ENCODE measurements around the gene CPNE2.

The CPNE2 gene

GRCh38 chr16:57123216-57123973, 31.0 kb downstream of the CPNE2 start:
- no peak for DNase-seq

- peak in 1 of 56 donors; percentile 17 for DNase-seq
These were observed 31.7 kb downstream of the CPNE2 start for GRCh38 chr16:57123974-57124674.

GRCh38 chr16:57125376-57125775, 33.0 kb downstream of the CPNE2 start:
- no peak for DNase-seq

DNA sequence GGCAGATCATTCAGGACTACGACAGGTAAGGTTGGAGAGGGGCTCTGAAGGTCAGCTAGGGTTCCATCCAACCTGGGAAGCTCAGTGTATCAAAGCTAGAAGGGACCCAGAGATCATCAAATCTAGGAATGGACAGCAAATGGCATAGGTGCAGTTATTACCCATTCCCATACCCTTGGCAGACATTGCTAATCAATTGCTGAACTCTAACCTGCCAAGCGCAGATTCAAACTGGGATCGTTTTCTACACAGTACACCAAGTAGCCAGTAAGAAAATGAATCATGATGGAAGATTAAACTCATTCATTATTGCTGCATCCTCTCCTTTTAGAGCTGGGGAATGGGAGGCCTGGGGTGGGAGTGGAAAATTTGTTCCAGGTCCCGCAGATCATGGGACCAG, 33.6 kb downstream of the CPNE2 start:
- DNase-seq, result no peak

DNA sequence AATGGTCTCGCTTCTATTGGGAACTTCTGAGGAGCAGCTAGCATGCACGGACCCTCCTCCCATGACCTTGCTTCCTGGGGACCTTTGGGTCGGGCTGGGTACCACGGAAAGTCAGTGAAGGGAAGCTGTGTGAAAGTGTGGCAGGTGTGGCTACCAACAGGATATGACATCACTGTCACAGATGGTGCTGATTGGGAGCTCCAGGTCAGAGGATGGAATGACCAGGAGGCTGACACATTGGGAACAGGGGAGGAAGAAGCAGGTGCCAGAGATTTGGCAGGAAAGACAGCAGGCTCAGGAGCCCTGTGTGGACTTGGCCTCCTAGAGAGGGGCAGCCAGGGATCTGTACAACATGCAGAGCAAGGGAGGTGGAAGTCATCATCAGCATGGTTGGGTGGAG, 34.0 kb downstream of the CPNE2 start:
- DNase-seq, result no peak

DNA sequence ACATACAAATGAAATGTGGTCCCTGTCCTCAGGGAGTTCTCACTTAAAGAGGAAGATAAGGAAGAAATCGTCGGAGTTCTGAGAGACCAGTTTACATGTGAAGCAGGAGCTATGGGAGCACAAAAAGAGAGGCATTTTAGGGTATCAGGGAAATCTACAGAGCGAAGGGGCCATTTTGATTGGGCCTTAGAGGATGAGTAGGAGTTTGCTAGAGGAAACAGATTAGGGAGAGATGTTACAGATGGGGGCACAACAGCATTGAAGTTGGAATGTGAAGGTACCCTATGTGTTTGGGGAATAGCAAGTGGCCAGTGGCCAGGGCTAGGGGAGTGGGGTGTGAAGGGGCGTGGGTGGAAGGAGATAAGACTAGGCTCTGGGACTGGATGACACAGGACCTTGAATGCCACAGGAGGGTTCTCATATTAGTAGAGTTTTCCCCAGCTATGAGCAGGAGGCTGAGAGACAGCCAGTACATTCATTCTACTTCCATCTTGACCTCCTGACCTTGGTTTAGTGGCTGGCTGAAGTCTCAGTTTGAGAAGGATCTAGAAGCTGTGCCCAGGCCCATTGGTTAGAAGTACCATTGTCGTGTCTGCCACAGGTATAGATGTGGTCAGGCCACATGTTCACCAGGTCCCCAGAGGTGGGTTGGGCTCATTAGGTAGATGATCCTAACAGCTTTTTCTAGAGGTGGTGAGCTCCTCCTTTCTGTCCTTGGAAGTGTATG, 34.8 kb downstream of the CPNE2 start:
- DNase-seq, result no peak

GRCh38 chr16:57127836-57128235, 35.5 kb downstream of the CPNE2 start:
- no peak for DNase-seq

DNA sequence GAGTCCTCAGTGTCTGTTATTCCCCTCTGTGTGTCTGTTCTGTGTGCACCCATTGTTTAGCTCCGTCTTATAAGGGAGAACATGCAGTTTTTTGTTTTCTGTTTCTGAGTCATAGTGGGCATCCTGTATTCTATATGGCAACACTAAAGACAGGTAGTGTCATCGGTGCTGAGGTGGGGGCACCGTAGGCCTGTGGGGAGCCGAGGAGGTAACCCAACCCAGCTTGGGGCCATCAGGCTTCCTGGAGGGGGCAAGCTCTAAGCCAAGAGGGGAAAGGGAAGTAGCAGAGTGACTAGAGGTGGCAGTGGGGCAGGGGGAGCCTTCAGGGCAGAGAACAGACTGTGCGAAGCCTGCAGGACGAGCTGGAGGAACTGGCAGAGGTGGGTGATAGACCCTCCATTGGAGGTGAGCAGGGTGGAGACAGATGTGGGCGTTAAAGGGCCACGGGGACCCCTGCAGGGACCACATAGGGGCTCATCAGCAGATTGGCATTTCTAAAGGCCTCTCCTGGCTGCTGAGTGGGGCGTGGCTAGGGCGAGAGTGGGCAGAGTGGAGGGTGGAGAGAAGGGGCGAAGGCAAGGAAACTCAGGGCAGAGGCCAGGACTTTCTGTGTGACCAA, 36.5 kb downstream of the CPNE2 start:
- no peak for DNase-seq

DNA sequence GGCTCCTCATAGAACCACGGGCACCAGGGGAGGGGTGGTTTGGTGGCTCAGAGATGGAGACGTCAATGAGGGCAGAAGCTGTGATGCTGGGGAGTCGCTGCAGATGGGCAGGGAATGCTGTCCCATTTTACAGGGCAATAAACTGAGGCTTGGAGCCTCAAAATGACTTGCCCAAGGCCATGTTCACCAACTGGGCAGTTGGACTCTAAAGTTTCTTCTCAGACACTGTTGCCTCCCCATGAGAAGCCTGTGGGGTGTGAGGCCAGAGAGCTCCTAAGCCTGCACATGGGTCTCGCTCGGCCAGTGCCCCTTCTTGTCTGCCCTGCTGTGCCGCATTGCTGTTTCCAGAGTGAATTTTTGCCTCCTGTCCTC, 38.6 kb downstream of the CPNE2 start:
- no peak for DNase-seq

GRCh38 chr16:57131351-57131970, 39.1 kb downstream of the CPNE2 start:
- peak in 53 of 56 donors; percentile 24 to 92 (median 80) for DNase-seq

GRCh38 chr16:57132470-57132869, 40.1 kb downstream of the CPNE2 start:
- peak in 1 of 56 donors; percentile 38 for DNase-seq

DNA sequence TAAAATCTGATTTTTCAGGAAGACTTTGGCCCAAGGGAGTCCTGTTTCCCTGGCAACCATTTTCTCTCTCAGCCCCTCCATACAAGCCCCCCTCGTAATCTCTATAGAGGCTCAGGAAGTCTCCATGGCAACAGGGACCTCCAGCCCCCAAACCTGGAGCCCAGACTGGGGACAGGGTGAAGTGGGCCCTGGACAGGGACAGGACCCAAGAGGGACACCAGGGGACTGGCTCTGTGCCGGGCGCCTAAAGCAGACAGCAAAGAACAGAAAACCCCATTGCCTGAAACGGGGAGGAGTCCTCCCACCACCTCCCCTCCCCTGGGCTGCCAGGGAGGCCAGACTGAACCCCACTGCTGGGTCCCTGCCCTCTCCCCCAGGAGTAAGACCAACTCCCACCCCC, 40.6 kb downstream of the CPNE2 start:
- DNase-seq, result no peak

DNA sequence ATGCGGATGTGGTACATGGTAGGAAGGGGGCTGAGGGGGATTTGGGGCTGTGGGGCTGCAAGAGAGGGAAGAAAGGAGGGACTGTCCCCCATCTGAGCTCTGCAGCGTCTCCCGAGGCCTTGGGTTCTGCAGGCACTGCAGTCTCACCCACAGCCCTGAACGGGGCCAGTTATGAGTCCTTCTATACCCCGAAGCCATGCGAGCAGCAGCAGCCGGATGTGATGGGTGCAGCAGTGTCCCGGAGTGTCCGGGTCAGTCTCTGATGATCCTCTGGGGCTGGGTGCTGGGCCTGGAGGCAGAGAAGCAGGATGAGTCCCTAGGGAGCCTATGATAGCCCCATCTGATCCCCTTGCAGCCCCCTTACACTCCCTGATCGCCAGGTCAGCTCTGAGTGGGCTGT, 41.5 kb downstream of the CPNE2 start:
- DNase-seq, result no peak

GRCh38 chr16:57134982-57135381, 42.6 kb downstream of the CPNE2 start:
- DNase-seq, result no peak

DNA sequence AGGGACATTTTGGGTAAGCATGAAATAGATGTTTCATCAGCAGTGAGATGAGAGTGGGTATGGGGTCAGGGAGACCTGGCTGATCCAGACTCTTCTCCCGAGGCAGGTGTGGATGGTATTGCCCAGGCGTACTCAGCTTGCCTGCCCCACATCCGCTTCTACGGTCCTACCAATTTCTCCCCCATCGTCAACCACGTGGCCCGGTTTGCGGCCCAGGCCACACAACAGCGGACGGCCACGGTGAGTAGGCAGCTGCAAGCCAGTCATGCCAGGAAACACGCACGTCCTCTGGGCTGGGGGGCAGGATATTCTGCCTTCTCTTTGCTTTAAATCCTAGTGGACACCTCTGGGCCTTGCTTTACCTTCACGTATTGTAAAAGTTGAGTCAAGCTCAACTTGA, 44.7 kb downstream of the CPNE2 start:
- DNase-seq, result no peak

DNA sequence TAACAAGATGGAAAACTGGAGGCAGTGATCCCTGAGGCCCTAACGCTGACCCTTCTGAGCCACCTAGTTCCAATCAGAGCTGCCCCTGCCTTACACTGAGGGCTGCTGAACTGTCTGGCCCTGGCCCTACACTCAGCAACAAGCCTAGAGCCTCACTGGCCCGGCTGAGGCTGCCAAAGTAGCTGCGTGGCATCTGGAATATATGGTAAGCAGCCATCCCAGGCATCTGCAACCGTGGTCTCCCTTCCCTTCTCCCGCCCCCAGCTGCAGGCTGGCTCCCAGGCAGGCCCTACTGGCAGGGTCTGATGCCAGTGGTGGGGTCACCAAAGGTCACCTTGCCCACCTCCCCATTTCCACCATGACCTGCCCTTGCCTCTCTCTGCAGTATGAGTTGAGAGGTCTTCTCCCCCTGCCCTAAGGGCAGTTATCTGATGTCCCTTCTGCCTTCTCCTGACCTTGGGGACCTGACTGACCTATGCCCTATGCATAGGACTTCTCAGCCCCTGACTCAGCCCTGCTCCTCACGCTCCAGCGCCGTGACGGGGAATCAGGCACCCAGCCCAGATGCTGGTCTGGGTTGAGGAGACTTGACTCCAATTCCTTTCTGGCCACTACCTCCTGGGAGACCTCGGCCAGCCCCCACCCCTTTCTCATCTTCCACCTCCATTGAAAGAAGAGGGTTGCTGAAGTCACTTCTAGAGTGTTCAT, 45.3 kb downstream of the CPNE2 start:
- DNase-seq, result no peak

- DNase-seq, result no peak
These were observed 46.0 kb downstream of the CPNE2 start for GRCh38 chr16:57138281-57138935.

DNA sequence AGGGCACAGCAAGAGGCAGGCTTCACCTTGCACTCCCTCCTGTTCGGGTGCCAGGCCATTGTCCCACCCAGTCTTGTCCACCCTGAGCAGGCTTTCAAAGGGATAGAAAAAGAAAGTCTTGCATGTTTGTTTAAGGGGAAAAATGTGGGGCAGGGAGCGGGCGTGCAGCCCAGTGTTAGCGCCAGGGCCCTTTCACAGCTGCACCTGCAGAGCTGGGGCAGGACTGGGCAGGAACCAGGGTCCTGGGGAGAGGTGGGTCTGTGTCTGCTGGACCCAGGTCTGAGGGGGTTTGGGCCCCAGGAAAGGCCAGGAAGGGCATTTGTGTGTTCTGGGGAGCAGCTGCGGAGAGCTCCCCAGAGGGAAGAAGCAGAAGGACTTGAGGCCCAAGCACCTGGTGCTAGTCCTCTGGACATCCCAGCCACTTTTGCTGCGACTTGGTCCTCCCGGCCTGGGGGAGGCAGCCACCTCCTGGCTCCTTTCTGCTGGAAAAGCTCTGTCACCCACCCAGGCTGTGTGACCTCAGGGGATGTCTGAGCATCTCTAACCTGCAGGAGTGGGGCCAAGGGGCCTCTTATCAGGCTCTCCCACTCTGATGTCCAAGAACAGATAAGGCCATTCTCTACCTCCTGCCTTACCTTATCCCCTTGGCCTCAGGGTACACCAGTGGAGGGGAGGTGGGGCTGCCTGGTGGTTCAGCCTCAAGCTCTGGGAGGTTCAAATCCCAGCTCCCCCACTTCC, 48.7 kb downstream of the CPNE2 start:
- DNase-seq, result no peak

DNA sequence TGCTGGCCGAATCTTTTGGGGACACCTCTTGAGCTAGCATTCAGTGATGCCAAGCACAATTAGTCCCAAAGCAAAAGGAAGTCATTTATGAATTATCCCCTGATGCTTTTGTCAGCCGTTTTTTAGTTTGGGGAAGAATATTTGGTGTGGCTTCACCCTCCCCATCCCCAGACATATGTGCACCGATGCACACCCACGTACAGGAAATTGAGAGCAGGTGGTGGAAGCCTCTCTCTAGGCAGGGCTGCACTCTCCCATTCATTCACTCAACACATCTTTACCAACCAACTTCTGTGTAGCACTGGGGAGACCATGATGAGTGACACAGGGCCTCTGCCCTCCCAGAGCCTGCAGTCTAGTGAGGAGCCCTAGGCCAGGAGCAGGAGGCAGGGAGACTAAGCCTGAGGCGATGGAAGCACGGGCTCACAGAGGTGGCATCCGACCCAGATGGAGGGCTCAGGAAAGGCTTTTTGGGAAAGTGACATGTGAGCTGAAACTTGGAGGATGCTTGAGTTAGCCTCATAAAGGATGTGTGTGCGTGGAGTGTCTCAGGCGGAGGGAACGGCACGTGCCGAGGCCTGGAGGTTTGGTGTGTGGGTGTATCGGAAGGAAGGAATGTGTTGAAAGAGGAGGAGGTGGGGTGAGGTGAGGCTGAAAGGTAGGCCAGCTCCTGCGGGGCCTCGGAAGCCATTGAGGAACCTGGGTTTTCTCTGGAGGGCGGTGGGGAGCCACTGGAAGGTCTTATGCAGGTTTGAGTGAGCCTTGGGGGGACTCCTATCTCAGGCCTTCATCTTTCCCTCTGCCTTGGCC, 49.6 kb downstream of the CPNE2 start:
- DNase-seq, result no peak
